MM.1S (cell line): ENCODE measurements around the gene VAMP7.
A peak's percentile ranks its signal among the peaks of the same experiment; 100 is the strongest.

ENCODE experiments used
- DNase-seq: peaks from one replicate; pipeline ENCODE4 v3.0.0-alpha.2; 2015
- H2AFZ ChIP-seq: fragments of 300-600 bp; sonication (generic); 2 replicates; pipeline ENCODE4 v1.6.0; 2016; ENCODE audit warnings: antibody characterized with exemption, low read length
- H3F3A ChIP-seq: fragments of 300-600 bp; sonication (generic); 2 replicates; pipeline ENCODE4 v1.6.1; 2016; ENCODE audit warnings: mild to moderate bottlenecking, antibody characterized with exemption, low read length, moderate library complexity, mixed read lengths; ENCODE audit not compliant: insufficient read depth
- H3K27ac ChIP-seq: fragments of 300-600 bp; sonication (generic); 2 replicates; pipeline ENCODE4 v1.5.1; 2016; ENCODE audit warnings: mild to moderate bottlenecking, low read length
- H3K27me3 ChIP-seq: fragments of 300-600 bp; sonication (generic); replicated peaks from 2 replicates; pipeline ENCODE4 v1.6.0; 2016; ENCODE audit warnings: low read length; ENCODE audit not compliant: insufficient read depth
- H3K36me3 ChIP-seq: fragments of 300-600 bp; sonication (generic); replicated peaks from 2 replicates; pipeline ENCODE4 v1.6.1; 2016; ENCODE audit warnings: mild to moderate bottlenecking, low read length, mixed read lengths; ENCODE audit not compliant: insufficient read depth
- H3K4me1 ChIP-seq: fragments of 300-600 bp; sonication (generic); 2 replicates; pipeline ENCODE4 v1.6.1; 2016; ENCODE audit warnings: low read length, mixed read lengths
- H3K4me2 ChIP-seq: fragments of 300-600 bp; sonication (generic); 2 replicates; pipeline ENCODE4 v1.6.0; 2016; ENCODE audit warnings: low read depth, low read length
- H3K4me3 ChIP-seq: fragments of 300-600 bp; sonication (generic); 2 replicates; pipeline ENCODE4 v1.5.1; 2016; ENCODE audit warnings: low read length, mixed read lengths
- H3K79me2 ChIP-seq: fragments of 300-600 bp; sonication (generic); 2 replicates; pipeline ENCODE4 v1.6.1; 2016; ENCODE audit warnings: mixed run types, low read length, mixed read lengths
- H3K9ac ChIP-seq: fragments of 300-600 bp; sonication (generic); 2 replicates; pipeline ENCODE4 v1.6.1; 2016; ENCODE audit warnings: low read length, mixed read lengths
- H3K9me2 ChIP-seq: fragments of 300-600 bp; sonication (generic); replicated peaks from 2 replicates; pipeline ENCODE4 v1.6.1; 2016; ENCODE audit warnings: mild to moderate bottlenecking, low read length, mixed read lengths; ENCODE audit not compliant: insufficient read depth
- H3K9me3 ChIP-seq: fragments of 300-600 bp; sonication (generic); replicated peaks from 2 replicates; pipeline ENCODE4 v1.6.1; 2016; ENCODE audit warnings: mild to moderate bottlenecking, low read length, mixed read lengths; ENCODE audit not compliant: insufficient read depth
- H4K20me1 ChIP-seq: fragments of 300-600 bp; sonication (generic); 2 replicates; pipeline ENCODE4 v1.6.1; 2016; ENCODE audit warnings: mild to moderate bottlenecking, low read length, moderate library complexity, mixed read lengths; ENCODE audit not compliant: insufficient read depth
- EZH2 ChIP-seq: fragments of 300-600 bp; sonication (generic); optimal IDR thresholded peaks from 2 replicates; pipeline ENCODE3; 2017; ENCODE audit warnings: low read depth, mild to moderate bottlenecking, antibody characterized with exemption, low read length, mixed read lengths
- EZH2phosphoT487 ChIP-seq: fragments of 300-600 bp; sonication (generic); IDR thresholded peaks from 2 replicates; pipeline ENCODE4 v1.6.1; 2018; ENCODE audit warnings: antibody characterized with exemption, low read length
- TF ChIP-seq, protein P1 (sequence below): fragments of 300-600 bp; sonication (generic); IDR thresholded peaks from 2 replicates; pipeline ENCODE4 v1.5.1; 2016; ENCODE audit warnings: antibody characterized with exemption, low read length, mixed read lengths

Gene VAMP7

DNA sequence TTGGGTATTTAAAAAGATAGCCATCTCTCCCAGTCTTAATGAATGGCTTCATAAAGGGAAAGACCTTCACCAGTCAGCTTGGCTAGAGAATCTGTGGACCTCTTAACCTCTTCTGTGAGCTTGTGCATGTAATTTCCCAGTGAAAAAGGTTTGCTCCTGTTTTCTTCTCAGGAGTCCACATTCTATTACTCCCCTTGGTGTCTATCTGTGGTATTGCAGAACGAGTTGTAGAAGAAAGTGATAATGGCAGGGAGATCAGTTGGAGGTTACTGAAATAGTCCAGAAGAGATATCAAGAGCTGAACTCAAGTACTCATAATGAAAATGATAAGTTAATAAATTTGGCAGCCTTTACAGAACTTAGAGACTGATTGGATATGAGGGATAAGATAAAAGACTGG lies 16.5 kb upstream of the VAMP7 start:
- TF ChIP-seq EZH2 (no peak), EZH2phosphoT487 (no peak)
- TF ChIP-seq, protein P1, sequence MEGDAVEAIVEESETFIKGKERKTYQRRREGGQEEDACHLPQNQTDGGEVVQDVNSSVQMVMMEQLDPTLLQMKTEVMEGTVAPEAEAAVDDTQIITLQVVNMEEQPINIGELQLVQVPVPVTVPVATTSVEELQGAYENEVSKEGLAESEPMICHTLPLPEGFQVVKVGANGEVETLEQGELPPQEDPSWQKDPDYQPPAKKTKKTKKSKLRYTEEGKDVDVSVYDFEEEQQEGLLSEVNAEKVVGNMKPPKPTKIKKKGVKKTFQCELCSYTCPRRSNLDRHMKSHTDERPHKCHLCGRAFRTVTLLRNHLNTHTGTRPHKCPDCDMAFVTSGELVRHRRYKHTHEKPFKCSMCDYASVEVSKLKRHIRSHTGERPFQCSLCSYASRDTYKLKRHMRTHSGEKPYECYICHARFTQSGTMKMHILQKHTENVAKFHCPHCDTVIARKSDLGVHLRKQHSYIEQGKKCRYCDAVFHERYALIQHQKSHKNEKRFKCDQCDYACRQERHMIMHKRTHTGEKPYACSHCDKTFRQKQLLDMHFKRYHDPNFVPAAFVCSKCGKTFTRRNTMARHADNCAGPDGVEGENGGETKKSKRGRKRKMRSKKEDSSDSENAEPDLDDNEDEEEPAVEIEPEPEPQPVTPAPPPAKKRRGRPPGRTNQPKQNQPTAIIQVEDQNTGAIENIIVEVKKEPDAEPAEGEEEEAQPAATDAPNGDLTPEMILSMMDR, result peak; percentile 39
- DNase-seq, result no peak
- no peak overlapping the region for H2AFZ ChIP-seq
- no peaks in the 10 kb centered on the region for H4K20me1 ChIP-seq
- H3K4me3 ChIP-seq, result no peak overlapping the region
- H3K36me3 ChIP-seq, result no peaks in the 10 kb centered on the region
- no peaks in the 10 kb centered on the region for H3K4me1 ChIP-seq
- no peak overlapping the region for H3K4me2 ChIP-seq
- no peaks in the 10 kb centered on the region for H3F3A ChIP-seq
- H3K9ac ChIP-seq, result no peak overlapping the region
- no peaks in the 10 kb centered on the region for H3K79me2 ChIP-seq
- no peaks in the 10 kb centered on the region for H3K27me3 ChIP-seq
- no peaks in the 10 kb centered on the region for H3K9me3 ChIP-seq
- H3K27ac ChIP-seq, result no peak overlapping the region
- no peaks in the 10 kb centered on the region for H3K9me2 ChIP-seq

DNA sequence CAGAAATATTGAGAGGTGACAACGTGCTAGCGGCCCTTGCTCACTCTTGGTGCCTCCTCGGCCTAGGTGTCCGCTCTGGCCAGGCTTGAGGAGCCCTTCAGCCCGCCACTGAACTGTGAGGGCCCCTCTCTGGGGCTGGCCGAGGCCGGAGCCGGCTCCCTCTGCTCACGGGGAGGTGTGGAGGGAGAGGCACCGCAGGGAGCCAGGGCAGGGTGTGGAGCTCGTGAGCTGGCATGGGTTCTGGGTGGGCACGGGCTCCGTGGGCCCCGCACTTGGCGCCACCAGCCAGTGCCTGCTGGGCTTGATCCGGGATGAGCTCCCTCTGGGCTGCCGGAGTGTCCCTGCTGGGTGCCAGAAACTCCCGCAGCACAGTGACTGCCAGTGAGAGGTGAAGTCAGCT lies 16.0 kb upstream of the VAMP7 start:
- Histone ChIP-seq H3K9me2 (no peaks in the 10 kb centered on the region), H3K9ac (no peak overlapping the region), H3K36me3 (no peaks in the 10 kb centered on the region), H2AFZ (no peak overlapping the region), H3K4me2 (no peak overlapping the region), H3K9me3 (no peaks in the 10 kb centered on the region), H3K27ac (no peak overlapping the region), H4K20me1 (no peaks in the 10 kb centered on the region), H3K4me3 (no peak overlapping the region), H3K27me3 (no peaks in the 10 kb centered on the region), H3K79me2 (no peaks in the 10 kb centered on the region), H3F3A (no peaks in the 10 kb centered on the region), H3K4me1 (no peaks in the 10 kb centered on the region)
- DNase-seq, result no peak
- TF ChIP-seq EZH2phosphoT487 (no peak), EZH2 (no peak)
- TF ChIP-seq, protein P1, result no peak

DNA sequence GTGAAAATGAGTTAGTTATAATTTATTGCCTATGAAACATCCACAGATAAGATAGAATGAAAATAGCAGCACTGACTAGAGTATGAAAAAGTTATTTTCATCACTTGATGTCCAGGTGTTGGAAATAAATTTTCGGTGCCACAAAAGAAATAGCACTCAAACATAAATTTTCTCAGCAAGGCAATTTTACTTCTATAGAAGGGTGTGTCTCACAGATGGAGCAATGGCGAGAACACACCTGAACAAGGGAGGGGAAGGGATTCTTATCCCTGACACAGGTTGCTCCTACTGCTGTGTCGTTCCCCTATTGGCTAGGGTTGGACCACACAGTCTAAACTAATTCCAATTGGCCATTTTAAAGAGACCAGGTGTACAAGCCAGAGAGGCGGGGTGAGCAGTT lies 13.3 kb upstream of the VAMP7 start:
- Histone ChIP-seq H3K79me2 (no peaks in the 10 kb centered on the region), H3K4me2 (no peak overlapping the region), H3K36me3 (no peaks in the 10 kb centered on the region), H3K27me3 (no peaks in the 10 kb centered on the region), H3K9me2 (no peaks in the 10 kb centered on the region), H3K27ac (no peak overlapping the region), H3K9ac (no peak overlapping the region), H4K20me1 (no peaks in the 10 kb centered on the region), H3K4me3 (no peak overlapping the region), H3K4me1 (no peaks in the 10 kb centered on the region), H2AFZ (no peak overlapping the region), H3F3A (no peaks in the 10 kb centered on the region), H3K9me3 (no peaks in the 10 kb centered on the region)
- DNase-seq, result no peak
- TF ChIP-seq EZH2phosphoT487, result no peak
- no peak for TF ChIP-seq EZH2
- TF ChIP-seq, protein P1, result no peak
